ENCODE measurements around the gene HS6ST3.

Gene HS6ST3

DNA sequence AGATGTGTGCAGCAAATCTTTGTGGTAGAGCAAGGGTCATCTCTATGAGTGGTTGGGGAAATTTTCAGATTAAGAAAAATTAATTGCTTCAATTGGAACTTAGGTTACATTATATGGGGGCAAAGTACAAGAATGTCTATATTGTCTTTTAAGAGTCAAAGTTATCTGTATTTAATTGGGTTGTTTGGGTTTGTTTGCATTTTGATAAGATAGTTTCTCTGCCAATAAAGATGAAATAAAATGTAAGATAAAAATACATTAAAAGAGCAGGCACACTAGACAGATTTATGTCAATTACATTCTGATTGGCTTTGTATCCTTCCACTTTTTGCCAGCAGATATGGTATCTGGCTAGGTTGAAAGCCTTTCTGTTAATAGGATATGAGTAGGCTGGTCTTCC is 587.1 kb downstream of the HS6ST3 start:
- H2AFZ ChIP-seq (ENCODE audit: low read depth, low read length): no peak overlapping the region
- H3K4me3 ChIP-seq (ENCODE audit: low read length): no peak overlapping the region
- H3K9ac ChIP-seq (ENCODE audit: low read length): no peak overlapping the region
- no peaks in the 10 kb centered on the region for H3K9me3 ChIP-seq (ENCODE audit: insufficient read depth, low read length)
- H3K4me2 ChIP-seq (ENCODE audit: low read length): no peak overlapping the region
- no peaks in the 10 kb centered on the region for H3K36me3 ChIP-seq (replicated peaks; ENCODE audit: low read depth, low read length)
- H4K20me1 ChIP-seq (ENCODE audit: insufficient read depth, low read length): no peaks in the 10 kb centered on the region
- H3K27me3 ChIP-seq (ENCODE audit: low read depth, low read length): no peaks in the 10 kb centered on the region
- no peaks in the 10 kb centered on the region for H3K79me2 ChIP-seq (ENCODE audit: low read length)
- H3K4me1 ChIP-seq (ENCODE audit: low read length): no peaks in the 10 kb centered on the region
- TF ChIP-seq, protein P1, sequence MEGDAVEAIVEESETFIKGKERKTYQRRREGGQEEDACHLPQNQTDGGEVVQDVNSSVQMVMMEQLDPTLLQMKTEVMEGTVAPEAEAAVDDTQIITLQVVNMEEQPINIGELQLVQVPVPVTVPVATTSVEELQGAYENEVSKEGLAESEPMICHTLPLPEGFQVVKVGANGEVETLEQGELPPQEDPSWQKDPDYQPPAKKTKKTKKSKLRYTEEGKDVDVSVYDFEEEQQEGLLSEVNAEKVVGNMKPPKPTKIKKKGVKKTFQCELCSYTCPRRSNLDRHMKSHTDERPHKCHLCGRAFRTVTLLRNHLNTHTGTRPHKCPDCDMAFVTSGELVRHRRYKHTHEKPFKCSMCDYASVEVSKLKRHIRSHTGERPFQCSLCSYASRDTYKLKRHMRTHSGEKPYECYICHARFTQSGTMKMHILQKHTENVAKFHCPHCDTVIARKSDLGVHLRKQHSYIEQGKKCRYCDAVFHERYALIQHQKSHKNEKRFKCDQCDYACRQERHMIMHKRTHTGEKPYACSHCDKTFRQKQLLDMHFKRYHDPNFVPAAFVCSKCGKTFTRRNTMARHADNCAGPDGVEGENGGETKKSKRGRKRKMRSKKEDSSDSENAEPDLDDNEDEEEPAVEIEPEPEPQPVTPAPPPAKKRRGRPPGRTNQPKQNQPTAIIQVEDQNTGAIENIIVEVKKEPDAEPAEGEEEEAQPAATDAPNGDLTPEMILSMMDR (IDR thresholded peaks at IDR 0.05; ENCODE audit: low read depth, low read length): no peak
- TF ChIP-seq EZH2phosphoT487 (IDR thresholded peaks at IDR 0.05; ENCODE audit: low read depth): no peak
- no peak overlapping the region for H3K27ac ChIP-seq (ENCODE audit: low read length)

DNA sequence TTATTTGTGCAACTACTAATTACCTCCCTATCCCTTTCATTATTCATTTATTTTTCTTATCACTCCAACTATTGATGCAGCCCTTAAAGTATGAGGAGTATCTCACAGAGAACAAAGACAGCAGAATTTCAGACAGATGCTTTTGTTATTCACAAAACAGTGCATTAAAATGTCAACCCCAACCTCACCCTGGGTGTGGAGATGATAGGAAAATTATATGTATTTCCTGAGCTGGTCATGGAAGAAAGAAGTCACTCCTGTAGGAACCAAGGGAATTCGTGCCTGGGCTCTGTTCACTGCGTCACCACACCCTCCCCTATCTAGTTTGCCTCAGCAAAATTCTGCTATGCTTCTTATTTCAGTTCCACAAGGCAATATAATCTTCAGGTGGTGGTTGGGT is 588.9 kb downstream of the HS6ST3 start:
- Histone ChIP-seq H3K4me2 (ENCODE audit: low read length) (no peak overlapping the region), H3K9me3 (ENCODE audit: insufficient read depth, low read length) (no peaks in the 10 kb centered on the region), H4K20me1 (ENCODE audit: insufficient read depth, low read length) (no peaks in the 10 kb centered on the region), H3K27ac (ENCODE audit: low read length) (no peak overlapping the region), H3K36me3 (replicated peaks; ENCODE audit: low read depth, low read length) (no peaks in the 10 kb centered on the region), H2AFZ (ENCODE audit: low read depth, low read length) (no peak overlapping the region), H3K4me3 (ENCODE audit: low read length) (no peak overlapping the region), H3K79me2 (ENCODE audit: low read length) (no peaks in the 10 kb centered on the region), H3K4me1 (ENCODE audit: low read length) (no peaks in the 10 kb centered on the region), H3K27me3 (ENCODE audit: low read depth, low read length) (no peaks in the 10 kb centered on the region), H3K9ac (ENCODE audit: low read length) (no peak overlapping the region)
- no peak for TF ChIP-seq EZH2phosphoT487 (IDR thresholded peaks at IDR 0.05; ENCODE audit: low read depth)
- TF ChIP-seq, protein P1 (IDR thresholded peaks at IDR 0.05; ENCODE audit: low read depth, low read length): no peak

DNA sequence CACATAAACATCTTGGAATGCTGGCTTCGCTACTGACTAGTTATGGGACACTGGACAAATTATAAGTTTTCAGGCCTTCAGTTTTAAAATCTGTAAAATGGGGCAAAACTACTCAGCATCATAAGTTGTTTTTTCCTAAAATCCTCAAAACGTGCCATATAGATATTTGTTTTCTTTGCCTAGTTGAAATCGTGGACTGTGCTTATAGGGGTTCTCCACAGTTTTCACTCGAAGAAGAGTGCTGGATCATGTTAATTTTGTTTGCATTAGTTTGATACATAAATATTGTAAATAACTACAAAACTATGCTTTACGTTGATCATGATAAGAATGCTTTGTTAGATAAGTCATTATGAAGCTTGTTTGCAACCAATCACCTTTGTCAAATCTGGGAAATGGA is 591.0 kb downstream of the HS6ST3 start:
- no peak overlapping the region for H3K9ac ChIP-seq (ENCODE audit: low read length)
- H3K4me3 ChIP-seq (ENCODE audit: low read length): no peak overlapping the region
- no peak overlapping the region for H2AFZ ChIP-seq (ENCODE audit: low read depth, low read length)
- no peak for TF ChIP-seq EZH2phosphoT487 (IDR thresholded peaks at IDR 0.05; ENCODE audit: low read depth)
- TF ChIP-seq, protein P1 (IDR thresholded peaks at IDR 0.05; ENCODE audit: low read depth, low read length): no peak
- no peak overlapping the region for H3K27ac ChIP-seq (ENCODE audit: low read length)
- no peaks in the 10 kb centered on the region for H3K27me3 ChIP-seq (ENCODE audit: low read depth, low read length)
- H4K20me1 ChIP-seq (ENCODE audit: insufficient read depth, low read length): no peaks in the 10 kb centered on the region
- no peaks in the 10 kb centered on the region for H3K36me3 ChIP-seq (replicated peaks; ENCODE audit: low read depth, low read length)
- no peak overlapping the region for H3K4me2 ChIP-seq (ENCODE audit: low read length)
- H3K79me2 ChIP-seq (ENCODE audit: low read length): no peaks in the 10 kb centered on the region
- H3K9me3 ChIP-seq (ENCODE audit: insufficient read depth, low read length): no peaks in the 10 kb centered on the region
- no peaks in the 10 kb centered on the region for H3K4me1 ChIP-seq (ENCODE audit: low read length)

DNA sequence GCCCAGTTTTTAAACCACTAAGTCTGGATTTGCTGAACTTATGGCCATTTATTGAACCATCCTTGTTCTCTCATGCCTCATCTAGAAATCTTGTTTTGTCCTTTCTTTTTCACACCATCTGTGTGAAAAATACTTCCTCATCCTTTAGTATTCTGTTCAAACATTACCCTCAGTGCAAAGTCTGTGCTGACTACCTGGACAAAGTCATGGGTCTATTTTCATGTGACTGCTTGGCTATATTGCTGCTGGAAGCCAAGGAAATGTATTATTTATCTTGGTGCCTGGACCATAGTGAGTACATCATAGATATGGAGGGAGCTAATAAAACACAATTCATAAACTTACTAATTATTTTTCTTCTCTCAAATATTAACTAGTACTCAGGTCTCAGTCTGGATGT is 591.9 kb downstream of the HS6ST3 start:
- no peaks in the 10 kb centered on the region for H3K27me3 ChIP-seq (ENCODE audit: low read depth, low read length)
- H3K36me3 ChIP-seq (replicated peaks; ENCODE audit: low read depth, low read length): no peaks in the 10 kb centered on the region
- TF ChIP-seq, protein P1 (IDR thresholded peaks at IDR 0.05; ENCODE audit: low read depth, low read length): no peak
- TF ChIP-seq EZH2phosphoT487 (IDR thresholded peaks at IDR 0.05; ENCODE audit: low read depth): no peak
- H3K4me1 ChIP-seq (ENCODE audit: low read length): no peaks in the 10 kb centered on the region
- no peaks in the 10 kb centered on the region for H3K9me3 ChIP-seq (ENCODE audit: insufficient read depth, low read length)
- no peaks in the 10 kb centered on the region for H3K79me2 ChIP-seq (ENCODE audit: low read length)
- H3K27ac ChIP-seq (ENCODE audit: low read length): no peak overlapping the region
- H3K4me3 ChIP-seq (ENCODE audit: low read length): no peak overlapping the region
- H3K4me2 ChIP-seq (ENCODE audit: low read length): no peak overlapping the region
- no peaks in the 10 kb centered on the region for H4K20me1 ChIP-seq (ENCODE audit: insufficient read depth, low read length)
- H2AFZ ChIP-seq (ENCODE audit: low read depth, low read length): no peak overlapping the region
- no peak overlapping the region for H3K9ac ChIP-seq (ENCODE audit: low read length)

Data from OCI-LY3 (cell line).